T-cell (primary cell): ENCODE data around the gene DUOX2. TPM values are rescaled to one million over a fixed set of nuclear protein-coding genes. Genes with fewer than 3 reads are reported as not detected.

ENCODE experiments used
- ATAC-seq, 4 experiments: fragments of 200-7000 bp in 3 of 4; fragments of 150-1000 bp in 1 of 4; cut with Tn5 transposase; replicated peaks in 1 of 4; 1 replicate in 3 of 4; 2 replicates in 1 of 4; pipeline ENCODE4 v1.10.0; 2021; ENCODE audit warnings: moderate library complexity in 3 of 4, mild to moderate bottlenecking in 2 of 4, moderate number of reproducible peaks in 1 of 4
- CTCF ChIA-PET, 2 donors: fragments of 300-600 bp; sonication (Branson Sonifier 250); formaldehyde crosslinking; loops; one replicate each; lab custom pipeline; 2022; ENCODE audit warnings: antibody characterized with exemption in 2 of 2; lab: Charles Lee
- POLR2A ChIA-PET, 2 donors: fragments of 300-600 bp; sonication (Branson Sonifier 250); formaldehyde crosslinking; loops; one replicate each; lab custom pipeline; 2022; ENCODE audit warnings: antibody characterized with exemption in 2 of 2; lab: Charles Lee
- DNase-seq, 35 experiments: peaks; one replicate each; pipeline versions ENCODE4 v3.0.0 to v3.0.0-alpha.2; 2013 to 2023
- H3K27ac ChIP-seq: one replicate; pipeline ENCODE4 v1.5.1; 2013; ENCODE audit warnings: low read length
- H3K27me3 ChIP-seq, 2 experiments: replicated peaks in 1 of 2; 1 replicate in 1 of 2; 2 replicates in 1 of 2; pipeline versions ENCODE4 v1.6.1 to v1.7.0; 2013; ENCODE audit warnings: low read length in 1 of 2, mixed read lengths in 1 of 2; ENCODE audit not compliant: control insufficient read depth in 2 of 2, insufficient read depth in 2 of 2; ENCODE audit errors: extremely low read depth in 1 of 2
- H3K36me3 ChIP-seq, 2 donors: 1 replicate in 1 of 2; 2 replicates in 1 of 2; pipeline versions ENCODE4 v1.6.1 to v1.7.0; 2013; ENCODE audit warnings: low read length in 1 of 2; ENCODE audit not compliant: control insufficient read depth in 2 of 2, insufficient read depth in 1 of 2; ENCODE audit errors: extremely low read depth in 1 of 2
- H3K4me1 ChIP-seq, 2 experiments: 1 replicate in 1 of 2; 2 replicates in 1 of 2; pipeline versions ENCODE4 v1.6.1 to v1.7.0; 2013; ENCODE audit warnings: low read length in 2 of 2, mixed read lengths in 1 of 2; ENCODE audit not compliant: insufficient read depth in 2 of 2, control insufficient read depth in 1 of 2; ENCODE audit errors: extremely low read depth in 1 of 2
- H3K4me3 ChIP-seq, 2 donors: 1 replicate in 1 of 2; 2 replicates in 1 of 2; pipeline versions ENCODE4 v1.5.1 to v1.7.0; 2013; ENCODE audit warnings: mild to moderate bottlenecking in 2 of 2, low read length in 1 of 2, moderate library complexity in 1 of 2; ENCODE audit not compliant: control insufficient read depth in 1 of 2; ENCODE audit errors: extremely low read depth in 1 of 2
- H3K9me3 ChIP-seq: 2 replicates; pipeline ENCODE4 v1.7.0; 2013
- H3K27ac Mint-ChIP-seq, 2 donors: one replicate each; pipeline ENCODE4 v1.8.0; 2020 to 2021; ENCODE audit warnings: mild to moderate bottlenecking in 2 of 2, mixed read lengths in 2 of 2
- H3K27me3 Mint-ChIP-seq, 2 donors: one replicate each; pipeline ENCODE4 v1.8.0; 2021 to 2022; ENCODE audit warnings: mixed read lengths in 2 of 2
- H3K36me3 Mint-ChIP-seq: one replicate; pipeline ENCODE4 v1.8.0; 2021; ENCODE audit warnings: mixed read lengths
- H3K4me1 Mint-ChIP-seq, 3 donors: one replicate each; pipeline ENCODE4 v1.8.0; 2020 to 2022; ENCODE audit warnings: mixed read lengths in 3 of 3, mild to moderate bottlenecking in 1 of 3
- H3K4me3 Mint-ChIP-seq, 3 donors: one replicate each; pipeline ENCODE4 v1.8.0; 2020 to 2022; ENCODE audit warnings: mild to moderate bottlenecking in 3 of 3, mixed read lengths in 3 of 3, moderate library complexity in 3 of 3
- H3K9me3 Mint-ChIP-seq, 3 donors: one replicate each; pipeline ENCODE4 v1.8.0; 2020 to 2022; ENCODE audit warnings: mixed read lengths in 3 of 3
- WGBS: methylation state at CpG from one replicate; pipeline ENCODE4 v1.1.5; 2013; ENCODE audit warnings: missing lambda C conversion rate; ENCODE audit not compliant: insufficient coverage; 5-methylcytosine and 5-hydroxymethylcytosine counted together
- total RNA-seq, 35 experiments: library from RNA in 6 of 35; stranded (reverse) in 6 of 35; fragments of 120-200 nt in 1 of 35; gene quantifications; one replicate each; pipeline versions ENCODE4 v1.2.1 to v1.2.4 and lab custom pipeline; 2013 to 2026

Gene DUOX2
- total RNA-seq, 5 donors from 2014 or later (not counting 1 experiment from before 2014, with no cell fraction given) = 0.10 to 0.16 (median 0.12) TPM; not detected in 2

- CTCF ChIA-PET = interaction anchor here in 1 of 2 donors (0.5 to 1.2 kb wide), 2 partner anchors 44 to 143 kb away, joined by 3 to 5 read pairs; no protein-coding TSS in a partner anchor
- H3K4me3 Mint-ChIP-seq = peak overlapping the region in 1 of 3 donors; percentile 62
- no peaks in the 10 kb centered on the region for H3K36me3 Mint-ChIP-seq
- no peak for DNase-seq
- Histone ChIP-seq H3K4me3 (no peak overlapping the region), H3K9me3 (no peaks in the 10 kb centered on the region), H3K27me3 (peaks cover 32 to 88% of the 10 kb centered on the region in 2 experiments), H3K36me3 (no peaks in the 10 kb centered on the region), H3K27ac (no peak overlapping the region), H3K4me1 (peaks cover 8 to 53% of the 10 kb centered on the region in 2 experiments)
- no peak overlapping the region for H3K27ac Mint-ChIP-seq
- WGBS = 15% methylated on average over 2 of the region's 2 CpGs
- H3K4me1 Mint-ChIP-seq = peaks cover 53 to 59% (median 56%) of the 10 kb centered on the region in 3 donors
- no peak for ATAC-seq
- POLR2A ChIA-PET = no interaction called here
- no peaks in the 10 kb centered on the region for H3K9me3 Mint-ChIP-seq
- H3K27me3 Mint-ChIP-seq = peaks cover 70 to 85% of the 10 kb centered on the region in 2 donors
Measured at GRCh38 chr15:45114751-45115085, 746 bp upstream of the DUOX2 start.

- H3K27ac ChIP-seq = no peak overlapping the region
- ATAC-seq (no peak), DNase-seq (no peak)
- H3K4me1 ChIP-seq = peaks cover 8 to 53% of the 10 kb centered on the region in 2 experiments
- no peaks in the 10 kb centered on the region for H3K36me3 ChIP-seq
- ChIA-PET POLR2A (no interaction called here), CTCF (interaction anchor here in 1 of 2 donors (1.2 kb wide), 1 partner anchor 45 kb away, joined by 3 read pairs; no protein-coding TSS in a partner anchor)
- H3K9me3 ChIP-seq = no peaks in the 10 kb centered on the region
- no peak overlapping the region for H3K4me3 ChIP-seq
- no peak overlapping the region for H3K27ac Mint-ChIP-seq
- H3K27me3 ChIP-seq = peaks cover 40 to 88% of the 10 kb centered on the region in 2 experiments
- 0% methylated on average over 3 of the region's 14 CpGs for WGBS
- H3K4me3 Mint-ChIP-seq = peak overlapping the region in 2 of 3 donors; percentile 31 to 62
- no peaks in the 10 kb centered on the region for H3K36me3 Mint-ChIP-seq
- H3K27me3 Mint-ChIP-seq = peaks cover 75 to 89% of the 10 kb centered on the region in 2 donors
- no peaks in the 10 kb centered on the region for H3K9me3 Mint-ChIP-seq
- peaks cover 53 to 59% (median 56%) of the 10 kb centered on the region in 3 donors for H3K4me1 Mint-ChIP-seq
Measured at GRCh38 chr15:45113380-45113990, 487 bp downstream of the DUOX2 start.

- Histone ChIP-seq H3K27ac (no peak overlapping the region), H3K9me3 (no peaks in the 10 kb centered on the region), H3K27me3 (peaks cover 40 to 91% of the 10 kb centered on the region in 2 experiments), H3K4me3 (no peak overlapping the region), H3K36me3 (no peaks in the 10 kb centered on the region), H3K4me1 (peaks cover 7 to 50% of the 10 kb centered on the region in 2 experiments)
- Mint-ChIP-seq H3K4me1 (peaks cover 48 to 55% (median 49%) of the 10 kb centered on the region in 3 donors), H3K9me3 (no peaks in the 10 kb centered on the region), H3K27me3 (peaks cover 71 to 83% of the 10 kb centered on the region in 2 donors), H3K27ac (no peak overlapping the region), H3K36me3 (no peaks in the 10 kb centered on the region), H3K4me3 (peak overlapping the region in 2 of 3 donors; percentile 37 to 62)
- 7% methylated on average over 53 of the region's 58 CpGs for whole genome bisulfite sequencing
- POLR2A ChIA-PET = no interaction called here
- CTCF ChIA-PET = interaction anchor here in 1 of 2 donors (0.6 kb wide), 1 partner anchor 162 kb away, joined by 5 read pairs; no protein-coding TSS in a partner anchor
- no peak for DNase-seq
- peak in 2 of 4 experiments; percentile 25 to 26 for ATAC-seq
Measured at GRCh38 chr15:45112591-45113379, 1.2 kb downstream of the DUOX2 start.

GRCh38 chr15:45112143-45112590, 1.8 kb downstream of the DUOX2 start:
- WGBS = 0% methylated on average over 3 of the region's 13 CpGs
- ChIA-PET CTCF (interaction anchor here in 1 of 2 donors (0.6 kb wide), 1 partner anchor 162 kb away, joined by 5 read pairs; no protein-coding TSS in a partner anchor), POLR2A (no interaction called here)
- Histone ChIP-seq H3K27me3 (peaks cover 36 to 88% of the 10 kb centered on the region in 2 experiments), H3K4me3 (no peak overlapping the region), H3K9me3 (no peaks in the 10 kb centered on the region), H3K36me3 (no peaks in the 10 kb centered on the region), H3K4me1 (peaks cover 4 to 44% of the 10 kb centered on the region in 2 experiments), H3K27ac (no peak overlapping the region)
- Mint-ChIP-seq H3K27me3 (peaks cover 66 to 81% of the 10 kb centered on the region in 2 donors), H3K4me1 (peaks cover 42 to 48% (median 43%) of the 10 kb centered on the region in 3 donors), H3K4me3 (peak overlapping the region; percentile 37 to 62 (median 48)), H3K27ac (no peak overlapping the region), H3K36me3 (no peaks in the 10 kb centered on the region), H3K9me3 (no peaks in the 10 kb centered on the region)
- DNase-seq (no peak), ATAC-seq (peak in 1 of 4 experiments; percentile 10)

GRCh38 chr15:45111390-45112142, 2.4 kb downstream of the DUOX2 start:
- H3K36me3 Mint-ChIP-seq = no peaks in the 10 kb centered on the region
- Histone ChIP-seq H3K4me3 (no peak overlapping the region), H3K27ac (no peak overlapping the region), H3K36me3 (no peaks in the 10 kb centered on the region), H3K9me3 (no peaks in the 10 kb centered on the region), H3K4me1 (peaks cover 0 to 38% of the 10 kb centered on the region in 2 experiments), H3K27me3 (peaks cover 32 to 88% of the 10 kb centered on the region in 2 experiments)
- ChIA-PET POLR2A (no interaction called here), CTCF (no interaction called here)
- peaks cover 66 to 78% of the 10 kb centered on the region in 2 donors for H3K27me3 Mint-ChIP-seq
- no peak for DNase-seq
- peaks cover 39 to 46% (median 40%) of the 10 kb centered on the region in 3 donors for H3K4me1 Mint-ChIP-seq
- H3K27ac Mint-ChIP-seq = no peak overlapping the region
- peak overlapping the region in 2 of 3 donors; percentile 37 to 62 for H3K4me3 Mint-ChIP-seq
- 14% methylated on average over 60 of the region's 71 CpGs for WGBS
- no peak for ATAC-seq
- H3K9me3 Mint-ChIP-seq = no peaks in the 10 kb centered on the region
